MV-4-11 (cell line): ENCODE data around the gene BCAS1.
A peak's percentile ranks its signal among the peaks of the same experiment; 100 is the strongest.
"Not testable (repeated sequence)": the region's sequence is repeated elsewhere in the genome, so short reads cannot be mapped to it uniquely, and the experiment has no call there.

Source experiments
- DNase-seq: peaks from one replicate; lab custom pipeline; 2025; lab: John Stamatoyannopoulos, UW

Gene BCAS1

DNA sequence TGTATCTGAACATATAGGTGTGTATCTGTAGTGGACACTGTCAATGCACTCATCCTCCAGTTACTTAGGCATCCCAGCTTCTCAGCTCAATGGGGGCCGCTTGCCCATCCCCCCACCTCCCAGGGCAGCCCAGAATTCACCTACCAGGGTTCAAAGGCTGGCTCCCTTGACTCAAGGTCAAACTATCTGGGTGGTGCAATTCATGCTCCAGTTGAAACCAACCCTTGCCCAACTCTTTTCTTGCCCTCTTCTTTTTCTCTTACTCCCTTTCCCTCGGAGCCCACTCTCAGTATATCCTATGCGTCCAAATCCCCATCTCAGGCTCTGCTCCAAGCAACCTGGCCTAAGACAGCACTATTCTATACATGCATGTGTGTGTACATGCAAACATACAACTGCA is 127.4 kb downstream of the BCAS1 start:
- no peak for DNase-seq

DNA sequence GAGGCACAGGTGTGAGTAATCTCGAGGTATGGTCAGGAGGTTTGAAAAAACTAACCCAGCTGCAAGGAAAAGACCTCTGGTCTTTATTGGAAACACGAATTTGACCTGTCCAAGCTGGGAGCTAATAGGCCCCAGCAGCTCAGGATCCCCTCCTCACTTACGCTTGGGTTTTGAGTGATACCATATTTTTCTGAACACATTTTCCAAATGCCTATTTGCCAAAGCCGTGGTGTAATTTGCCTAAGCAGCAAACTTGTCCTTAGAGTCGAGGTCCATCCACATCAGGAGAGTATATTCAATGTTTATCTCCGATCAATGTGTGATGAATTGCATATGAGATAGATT is 128.0 kb downstream of the BCAS1 start:
- DNase-seq: no peak

DNA sequence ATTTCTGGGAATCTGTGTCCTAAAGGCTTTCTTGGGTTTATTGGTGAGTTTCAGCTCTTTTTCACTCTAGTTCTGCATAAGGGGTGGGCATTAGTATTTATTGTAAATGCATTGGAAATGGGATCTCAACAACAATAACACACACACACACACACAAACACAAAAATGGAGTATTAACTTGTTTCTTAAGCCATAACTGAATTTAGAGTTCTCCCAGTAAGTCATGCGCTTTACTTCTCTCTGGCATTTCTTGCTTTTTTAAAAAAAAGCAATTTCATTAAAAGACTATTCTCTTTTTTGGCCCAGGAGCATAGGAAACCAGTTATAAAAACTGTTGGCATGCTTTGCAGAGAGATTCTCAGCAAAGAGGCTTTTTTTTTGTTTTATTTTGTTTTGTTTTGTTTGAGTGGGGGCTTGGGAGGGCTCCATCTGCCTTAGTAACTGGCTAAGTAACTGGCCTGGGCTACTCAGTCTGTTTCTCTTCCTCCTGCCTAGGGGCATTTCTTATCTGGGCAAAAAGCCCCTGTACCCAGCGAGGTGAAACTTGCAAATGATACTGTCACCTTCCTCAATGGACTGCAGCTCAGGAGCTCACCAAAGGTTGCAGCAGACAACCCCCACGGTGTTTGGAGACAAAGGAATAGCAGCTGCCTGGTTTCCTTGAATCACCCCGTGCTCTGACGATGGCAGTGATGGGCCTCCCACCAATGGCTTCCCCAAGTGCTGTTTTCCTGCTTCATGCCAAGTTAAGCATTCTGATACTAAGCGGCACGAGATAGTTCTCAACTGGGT is 128.5 kb downstream of the BCAS1 start:
- no peak for DNase-seq

GRCh38 chr20:53940907-53941545 is 129.4 kb downstream of the BCAS1 start:
- DNase-seq: peak; percentile 67

DNA sequence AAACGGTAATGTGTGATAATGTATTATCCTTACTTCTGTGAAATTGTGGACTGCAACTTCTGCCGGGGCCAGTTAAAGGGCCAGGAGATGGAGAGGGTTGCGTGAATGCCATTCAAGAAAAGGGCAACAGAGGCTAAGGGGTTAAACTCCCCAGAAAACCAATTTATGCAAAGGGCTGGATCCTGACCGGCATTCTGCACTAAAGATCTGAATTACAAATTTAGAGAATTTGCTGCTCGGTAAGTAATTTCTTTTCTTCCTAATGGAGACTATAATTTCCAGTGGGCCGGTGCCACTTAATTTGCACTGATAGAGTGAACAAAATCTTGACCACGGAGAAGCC is 130.1 kb downstream of the BCAS1 start:
- DNase-seq: no peak

GRCh38 chr20:53939572-53940359 is 130.6 kb downstream of the BCAS1 start:
- DNase-seq: peak; percentile 98

- DNase-seq: peak; percentile 27
Measured at GRCh38 chr20:53939190-53939571, 131.2 kb downstream of the BCAS1 start.

DNA sequence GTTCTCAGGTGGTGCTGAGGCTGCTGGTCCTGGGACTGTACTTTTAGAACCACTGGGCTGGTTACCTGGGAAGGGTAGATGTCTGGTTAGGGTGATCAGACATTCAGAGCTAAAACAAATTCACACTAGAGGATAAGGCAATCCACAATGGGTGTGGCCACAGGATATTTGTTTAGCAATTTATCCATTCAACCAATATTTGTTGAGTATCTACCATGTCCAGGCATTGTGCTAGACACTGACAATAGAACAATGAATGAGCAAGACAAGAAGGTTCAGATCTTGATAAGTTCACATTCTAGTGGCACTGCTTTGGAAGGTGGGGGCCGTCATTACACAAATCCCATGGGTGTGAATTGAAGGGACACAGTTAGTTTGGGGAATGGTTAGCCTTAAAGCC is 131.7 kb downstream of the BCAS1 start:
- no peak for DNase-seq

- DNase-seq: no peak
Measured at GRCh38 chr20:53937929-53938367, 132.4 kb downstream of the BCAS1 start.

- DNase-seq: peak; percentile 16
Measured at GRCh38 chr20:53937339-53937741, 133.1 kb downstream of the BCAS1 start.

DNA sequence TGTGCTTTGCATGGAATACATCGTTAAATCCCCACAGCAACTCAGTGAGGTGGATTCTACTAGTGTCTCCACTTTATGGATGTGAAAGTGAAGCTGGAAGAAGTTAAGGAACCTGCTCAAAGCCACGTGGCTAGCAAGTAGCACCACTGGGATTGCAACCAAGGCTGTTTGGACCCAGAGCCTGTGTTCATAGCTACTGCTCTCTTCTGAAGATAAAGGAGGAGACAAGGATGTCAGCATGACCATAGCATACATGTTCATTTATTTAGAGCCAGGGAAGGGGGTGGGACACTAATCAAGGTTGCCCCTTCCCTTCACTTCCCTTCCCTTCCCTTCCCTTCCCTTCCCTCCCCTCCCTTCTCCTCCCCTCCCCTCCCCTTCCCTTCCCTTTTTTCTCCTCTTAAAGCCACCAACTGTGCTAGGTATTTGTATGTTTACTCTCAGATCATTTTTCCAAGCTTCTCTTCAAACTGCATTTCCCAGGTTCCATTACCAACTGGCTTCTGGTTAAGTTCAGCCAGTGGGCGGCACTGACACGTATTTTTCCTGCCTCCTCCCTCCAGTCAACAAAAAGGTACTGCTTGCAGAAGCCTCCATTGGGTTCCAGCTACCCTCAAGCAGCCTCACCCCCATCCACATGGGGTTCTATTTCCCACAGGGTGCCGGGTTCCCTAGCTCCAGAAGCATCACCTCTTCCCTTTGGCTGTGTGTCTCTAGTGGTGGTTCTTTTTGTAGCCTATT is 134.9 kb downstream of the BCAS1 start:
- DNase-seq: peak; percentile 80

GRCh38 chr20:53934421-53935343 is 135.7 kb downstream of the BCAS1 start:
- peak; percentile 86 for DNase-seq

- DNase-seq: no peak
Measured at GRCh38 chr20:53933232-53933846, 137.1 kb downstream of the BCAS1 start.

DNA sequence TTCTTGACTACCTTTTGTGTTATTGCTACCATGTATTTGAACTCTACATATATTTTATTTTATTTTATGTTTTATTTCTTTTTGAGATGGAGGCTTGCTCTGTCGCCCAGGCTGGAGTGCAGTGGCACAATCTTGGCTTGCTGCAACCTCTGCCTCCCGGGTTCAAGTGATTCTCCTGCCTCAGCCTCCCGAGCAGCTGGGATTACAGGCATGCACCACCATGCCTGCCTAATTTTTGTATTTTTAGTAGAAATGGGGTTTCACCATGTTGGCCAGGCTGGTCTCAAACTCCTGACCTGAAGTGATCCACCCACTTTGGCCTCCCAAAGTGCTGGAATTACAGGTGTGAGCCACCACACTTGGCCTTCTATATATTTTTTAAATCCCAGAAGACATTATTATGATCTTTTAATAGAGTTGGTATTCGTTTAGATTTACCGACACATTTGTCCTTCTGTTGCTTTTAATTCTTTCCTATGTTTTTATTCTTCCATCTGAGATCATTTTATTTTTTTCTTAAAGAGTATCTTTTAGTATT is 137.7 kb downstream of the BCAS1 start:
- DNase-seq: not testable (repeated sequence)

DNA sequence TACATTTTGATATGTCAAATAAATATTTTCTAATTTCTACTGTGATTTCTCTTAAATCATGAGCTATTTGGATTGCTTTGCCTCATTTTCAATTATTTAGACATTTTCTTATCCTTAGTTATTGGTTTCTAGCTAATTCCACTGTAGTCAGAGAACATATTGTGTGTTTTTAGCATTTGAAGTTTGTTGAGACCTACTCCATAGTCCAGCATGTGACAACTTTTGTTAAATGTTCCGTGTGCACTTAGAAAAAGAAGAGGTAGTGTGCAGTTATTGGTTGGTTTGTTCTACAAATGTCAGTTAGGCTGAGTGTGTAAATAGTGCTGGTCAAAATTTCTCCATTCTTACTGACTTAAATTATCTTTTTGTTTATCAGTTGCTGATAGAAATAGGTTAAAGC is 138.8 kb downstream of the BCAS1 start:
- no peak for DNase-seq

DNA sequence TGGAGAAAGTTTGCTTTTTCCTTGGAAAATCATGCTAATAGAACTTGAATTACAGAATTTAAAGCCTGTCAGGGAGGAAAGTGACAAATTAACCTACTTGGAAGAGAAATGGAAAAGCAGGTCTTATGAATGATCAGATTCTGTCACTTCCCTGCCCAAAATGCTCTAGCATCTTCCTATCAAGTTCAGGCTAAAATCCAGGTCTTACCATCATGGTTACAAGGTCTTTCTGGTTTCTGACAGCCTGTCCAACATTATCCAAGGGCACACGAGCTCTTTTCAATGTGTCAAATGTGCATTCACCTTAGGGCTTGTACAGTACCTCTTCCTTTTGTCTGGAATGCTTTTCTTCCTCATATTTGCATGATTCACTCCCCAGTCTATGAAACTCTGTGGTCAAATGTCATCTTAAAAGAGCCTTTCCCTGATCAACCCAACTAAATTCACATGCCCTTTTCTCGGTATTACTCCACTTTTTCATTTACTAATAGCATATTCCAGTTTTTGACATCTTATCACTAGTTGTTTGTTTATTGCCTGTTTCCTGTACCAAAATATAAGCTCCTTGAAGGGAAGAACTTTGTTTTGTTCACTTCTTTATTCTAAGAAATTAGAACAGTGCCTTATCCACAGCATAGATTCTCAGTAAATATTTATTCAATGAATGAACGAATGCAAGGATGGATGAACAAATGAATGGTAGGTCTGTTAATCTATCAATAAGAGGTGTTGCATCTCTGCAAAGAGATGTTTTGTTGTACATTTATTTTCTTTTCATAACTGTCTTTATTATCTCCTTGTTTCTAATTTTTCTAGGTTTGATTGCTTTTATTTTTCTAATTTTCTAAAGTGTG is 139.5 kb downstream of the BCAS1 start:
- peak; percentile 41 for DNase-seq

DNA sequence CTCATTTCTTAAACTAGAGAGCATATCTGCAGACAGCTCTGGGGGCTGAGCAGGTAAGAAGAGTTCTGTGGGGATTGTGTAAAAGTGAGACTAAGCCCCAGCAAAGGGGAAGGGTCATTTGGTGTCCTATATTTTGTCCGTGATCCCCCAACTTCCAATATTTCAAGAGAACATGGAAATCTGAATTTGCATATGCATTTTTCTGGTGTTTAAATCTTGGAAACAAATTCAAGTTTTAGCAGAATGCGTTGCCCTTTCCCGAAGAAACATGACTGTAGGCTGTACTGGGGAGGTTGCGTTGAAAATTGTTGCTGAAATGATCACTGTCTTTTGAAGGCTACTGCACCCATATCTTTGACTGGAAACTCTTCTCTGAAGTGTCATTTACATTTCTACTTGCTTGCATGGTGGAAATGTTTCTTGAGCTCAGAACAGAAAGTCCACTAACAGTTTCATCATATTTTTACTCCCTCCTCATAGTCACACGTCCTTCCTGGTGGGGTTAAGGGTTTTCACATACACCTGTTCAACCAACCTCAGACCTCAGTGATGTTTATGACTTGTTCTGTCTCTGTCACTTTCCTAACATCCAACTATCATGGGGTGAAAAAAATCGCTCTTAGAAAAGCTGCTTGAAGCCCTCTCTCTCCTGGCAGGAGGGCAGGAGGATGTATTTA is 140.3 kb downstream of the BCAS1 start:
- DNase-seq: no peak

- no peak for DNase-seq
Measured at GRCh38 chr20:53929399-53929798, 141.0 kb downstream of the BCAS1 start.

DNA sequence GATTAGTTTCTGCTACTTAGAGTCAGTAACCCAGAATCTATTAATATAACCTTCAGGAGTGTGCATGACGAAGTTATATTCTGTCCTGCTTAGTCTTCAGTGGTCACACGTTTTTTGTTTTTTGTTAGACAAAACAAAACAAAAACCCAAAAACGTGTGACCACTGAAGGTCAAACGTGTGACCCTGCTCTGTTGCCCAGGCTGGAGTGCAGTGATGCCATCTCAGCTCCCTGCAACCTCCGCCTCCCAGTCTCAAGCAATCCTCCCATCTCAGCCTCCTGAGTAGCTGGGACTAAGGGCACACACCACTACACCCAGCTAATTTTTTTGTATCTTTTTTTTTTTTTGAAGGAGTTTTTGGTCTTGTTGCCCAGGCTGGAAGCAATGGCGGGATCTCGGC is 142.4 kb downstream of the BCAS1 start:
- DNase-seq: no peak
